NCI-H69 (cell line): ENCODE results near the gene RPL7A.
"Not testable (repeated sequence)": the region's sequence is repeated elsewhere in the genome, so short reads cannot be mapped to it uniquely, and the experiment has no call there.

Experiments
- DNase-seq: peaks from one replicate; lab custom pipeline; 2025; lab: John Stamatoyannopoulos, UW

RPL7A gene

DNA sequence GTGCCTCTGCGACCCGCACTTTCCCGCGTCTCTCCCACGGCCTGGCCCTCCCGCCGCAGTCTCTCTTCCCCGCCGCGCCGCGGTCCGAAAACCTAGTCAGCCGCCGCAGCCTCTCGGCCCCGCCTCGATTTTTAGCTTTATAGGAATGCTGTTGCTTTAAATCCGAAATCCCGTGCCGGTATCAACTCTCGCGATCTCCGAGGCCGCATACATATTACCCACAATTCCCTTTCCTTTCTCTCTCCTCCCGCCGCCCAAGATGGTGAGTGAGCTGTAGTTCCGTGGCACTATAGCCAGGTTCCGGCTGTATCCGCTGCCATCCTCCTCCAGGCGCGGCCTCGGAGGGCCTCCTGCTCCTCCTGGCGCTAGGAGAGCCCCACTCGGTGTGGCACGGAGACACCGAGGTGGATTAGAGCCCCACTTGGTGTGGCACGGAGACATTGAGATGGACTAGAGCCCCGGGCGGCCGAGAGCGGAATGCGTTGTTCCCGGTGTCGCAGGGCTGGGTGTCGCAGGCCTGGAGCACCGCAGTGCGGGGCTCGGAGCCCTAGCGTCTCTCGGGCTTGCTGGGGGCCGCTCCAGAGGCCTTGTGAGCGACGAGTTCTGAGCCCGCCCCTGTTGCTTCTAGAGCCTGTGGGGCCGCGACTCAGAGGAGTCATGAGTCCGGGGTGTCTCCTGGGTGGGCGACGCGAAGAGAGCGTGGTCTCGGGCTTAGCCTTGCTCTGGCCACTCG, at the start of gene RPL7A, which contains the start of gene MED22:
TSS of gene RPL7A (plus strand) at position 234 of the 733 bp plus-strand sequence. CDS start at position 260, 26 bp downstream.
TSS of gene MED22 (minus strand) at position 147 of the 733 bp plus-strand sequence. CDS start 1,469 bp downstream, outside the sequence.
- peak; percentile 98 for DNase-seq

DNA sequence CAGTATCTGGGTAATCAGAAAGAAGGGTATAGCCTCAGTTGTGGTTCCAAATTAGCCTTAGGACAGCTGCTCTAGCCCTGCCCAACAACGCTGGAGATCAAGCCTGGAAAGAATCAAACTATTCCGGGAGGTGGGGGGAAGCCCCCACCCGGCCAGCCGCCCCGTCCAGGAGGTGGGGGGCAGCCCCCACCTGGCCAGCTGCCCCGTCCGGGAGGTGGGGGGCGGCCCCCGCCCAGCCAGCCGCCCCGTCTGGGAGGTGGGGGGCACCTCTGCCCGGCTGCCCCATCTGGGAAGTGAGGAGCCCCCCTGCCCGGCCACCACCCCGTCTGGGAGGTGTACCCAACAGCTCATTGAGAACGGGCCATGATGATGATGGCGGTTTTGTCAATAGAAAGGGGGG, 48.0 kb upstream of the RPL7A start:
- not testable (repeated sequence) for DNase-seq

DNA sequence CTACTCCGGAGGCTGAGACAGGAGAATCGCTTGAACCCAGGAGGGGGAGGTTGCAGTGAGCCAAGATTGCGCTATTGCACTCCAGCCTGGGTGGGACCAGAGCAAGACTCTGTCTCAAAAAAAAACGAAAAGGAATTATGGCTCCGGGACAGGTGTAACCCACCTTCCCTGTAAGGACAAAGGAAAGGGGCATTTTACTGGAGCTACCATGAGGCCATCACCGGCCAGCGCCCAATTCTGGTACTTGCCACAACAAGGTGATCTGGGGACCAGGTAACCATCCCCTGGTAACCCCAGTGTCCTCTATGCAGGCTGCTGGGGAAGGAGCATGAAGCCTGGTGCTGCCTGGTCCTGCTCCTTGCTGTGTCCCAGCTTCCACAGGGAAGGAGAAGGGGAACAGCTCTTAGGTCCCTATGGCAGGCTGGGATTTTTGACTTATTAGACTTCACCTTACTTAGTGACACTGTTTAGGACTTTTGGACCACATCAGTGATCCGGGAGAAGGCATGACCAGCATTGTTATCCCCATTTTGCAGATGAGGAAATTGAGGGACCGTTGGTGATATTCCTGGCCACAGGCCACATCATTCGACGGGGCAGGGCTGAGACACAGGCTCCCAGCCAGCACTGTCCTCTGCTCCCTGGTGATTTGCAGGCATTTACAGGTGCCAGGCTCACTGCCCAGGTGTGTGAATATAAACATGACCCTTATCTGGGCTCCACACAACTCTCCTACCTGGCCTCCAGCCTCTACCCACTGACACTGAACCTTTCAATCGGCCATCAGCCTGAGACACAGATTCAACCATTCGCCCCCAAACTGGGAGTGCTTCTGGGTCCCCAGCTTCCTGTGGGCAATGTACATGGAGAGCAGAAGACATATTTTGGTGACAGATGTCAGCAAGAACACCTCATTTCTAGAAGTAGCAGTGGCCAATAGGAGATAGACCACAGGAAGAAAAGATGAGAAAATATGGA, 46.5 kb upstream of the RPL7A start:
- no peak for DNase-seq

DNA sequence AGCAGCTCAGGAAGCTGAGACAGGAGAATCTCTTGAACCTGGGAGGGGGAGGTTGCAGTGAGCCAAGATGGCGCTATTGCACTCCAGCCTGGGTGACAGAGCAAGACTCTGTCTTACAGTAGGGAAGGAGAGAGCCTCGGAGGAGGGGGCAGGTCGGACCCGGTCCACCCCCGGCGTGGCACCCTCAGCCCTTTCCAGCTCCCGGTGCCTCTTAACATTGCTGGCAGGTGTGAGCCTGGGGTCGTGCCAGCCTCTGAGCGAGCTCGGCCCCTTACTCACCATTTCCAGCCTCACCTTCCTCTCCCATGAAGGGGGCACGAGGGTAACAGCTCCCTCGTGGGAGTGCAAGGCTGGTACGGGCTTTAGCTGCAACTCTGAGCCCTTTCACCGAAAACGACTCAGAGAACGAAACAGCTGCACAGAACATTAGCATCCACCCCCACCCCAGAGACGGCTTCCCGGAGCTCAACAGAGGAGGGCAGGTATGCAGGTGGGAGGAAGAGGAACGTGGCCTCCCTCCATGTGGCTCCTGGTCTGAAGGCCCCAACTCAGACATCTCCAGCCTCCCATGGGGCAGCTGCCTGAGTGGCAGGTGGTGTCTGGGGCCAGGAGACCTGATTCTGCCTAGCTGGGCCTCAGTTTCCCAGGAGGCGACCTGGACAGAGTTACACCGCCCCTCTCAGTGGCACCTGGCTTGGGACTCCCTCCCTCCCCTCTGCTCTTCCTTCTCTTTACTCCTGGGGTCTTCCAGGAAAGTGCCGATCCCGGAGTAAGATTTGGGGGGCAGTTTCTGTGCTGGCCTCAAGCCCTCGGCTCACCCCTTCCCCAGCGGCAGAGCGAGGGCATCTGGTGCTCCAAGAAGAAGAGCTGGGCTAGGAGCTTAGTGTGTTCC, 44.5 kb upstream of the RPL7A start:
- DNase-seq = no peak

DNA sequence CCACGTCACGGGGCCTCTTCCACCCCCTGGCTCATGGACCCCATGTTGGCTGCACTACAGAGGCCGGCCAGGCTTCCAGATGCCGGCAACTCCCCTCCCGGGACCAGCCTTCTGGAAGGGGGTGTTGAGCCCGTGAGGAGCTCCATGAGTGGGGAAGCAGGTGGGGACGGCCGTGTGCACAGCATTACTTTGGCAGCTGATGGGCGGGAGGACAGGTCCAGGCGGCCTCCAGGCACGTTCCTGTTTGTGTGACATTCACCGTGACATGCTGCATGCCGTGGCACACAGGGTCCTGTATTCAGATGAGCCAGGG, 43.9 kb upstream of the RPL7A start:
- no peak for DNase-seq

DNA sequence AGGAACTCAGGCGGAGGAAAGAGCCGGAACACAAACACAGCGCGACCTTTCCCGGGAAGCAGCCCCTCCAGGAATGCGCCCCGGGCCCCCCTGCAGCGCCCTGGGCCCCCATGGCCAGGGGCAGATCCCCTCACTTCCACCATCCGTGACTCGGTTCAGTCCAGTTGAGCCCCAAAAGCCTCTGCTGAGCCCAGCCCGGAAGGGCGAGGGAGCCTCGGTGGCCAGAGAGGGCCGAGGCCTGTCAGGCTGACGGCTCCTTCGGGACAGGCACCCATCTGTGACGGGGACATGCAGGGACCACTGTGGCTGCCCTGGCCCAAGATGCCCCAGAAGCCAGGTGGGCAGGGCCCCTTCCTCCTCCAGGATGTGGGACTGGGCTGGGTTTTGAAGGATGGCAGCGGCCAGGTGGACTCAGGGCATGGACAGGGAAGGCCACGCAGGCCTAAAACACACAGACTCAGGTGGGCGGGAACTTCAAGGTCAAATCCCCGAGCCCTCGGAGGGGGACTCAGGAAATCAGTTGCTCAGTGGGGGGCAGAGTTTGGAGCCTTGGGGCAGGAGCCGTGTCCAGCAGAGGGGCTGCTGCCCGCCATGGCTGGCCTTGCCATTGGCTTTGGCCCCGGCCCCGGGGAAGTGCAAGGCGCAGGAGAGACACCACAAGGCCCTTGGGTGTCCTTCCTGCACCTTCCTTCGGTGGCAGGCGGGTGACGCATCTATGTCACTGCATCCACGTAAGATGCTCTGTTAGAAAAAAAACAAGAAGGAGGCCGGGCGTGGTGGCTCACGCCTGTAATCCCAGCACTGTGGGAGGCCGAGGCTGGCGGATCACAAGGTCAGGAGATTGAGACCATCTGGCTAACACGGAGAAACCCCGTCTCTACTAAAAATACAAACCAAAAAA, 43.3 kb upstream of the RPL7A start:
- DNase-seq = no peak

DNA sequence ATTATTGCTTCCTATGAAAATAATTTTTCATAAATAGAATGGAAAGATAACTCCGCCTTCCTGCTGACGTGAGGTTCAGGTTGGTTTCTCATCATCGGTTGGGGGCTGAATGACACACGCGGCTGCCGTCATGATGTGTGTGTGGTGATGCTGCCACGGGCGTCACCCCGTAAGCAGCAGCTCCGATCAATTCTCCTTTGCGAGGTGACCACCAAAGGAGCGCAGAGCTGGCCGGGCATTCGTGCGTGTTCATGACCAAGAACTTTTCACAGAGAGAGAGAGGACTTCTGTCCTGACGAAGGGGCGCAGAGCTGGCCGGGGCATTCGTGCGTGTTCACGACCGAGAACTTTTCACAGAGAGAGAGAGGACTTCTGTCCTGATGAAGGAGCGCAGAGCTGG, 42.3 kb upstream of the RPL7A start:
- no peak for DNase-seq

DNA sequence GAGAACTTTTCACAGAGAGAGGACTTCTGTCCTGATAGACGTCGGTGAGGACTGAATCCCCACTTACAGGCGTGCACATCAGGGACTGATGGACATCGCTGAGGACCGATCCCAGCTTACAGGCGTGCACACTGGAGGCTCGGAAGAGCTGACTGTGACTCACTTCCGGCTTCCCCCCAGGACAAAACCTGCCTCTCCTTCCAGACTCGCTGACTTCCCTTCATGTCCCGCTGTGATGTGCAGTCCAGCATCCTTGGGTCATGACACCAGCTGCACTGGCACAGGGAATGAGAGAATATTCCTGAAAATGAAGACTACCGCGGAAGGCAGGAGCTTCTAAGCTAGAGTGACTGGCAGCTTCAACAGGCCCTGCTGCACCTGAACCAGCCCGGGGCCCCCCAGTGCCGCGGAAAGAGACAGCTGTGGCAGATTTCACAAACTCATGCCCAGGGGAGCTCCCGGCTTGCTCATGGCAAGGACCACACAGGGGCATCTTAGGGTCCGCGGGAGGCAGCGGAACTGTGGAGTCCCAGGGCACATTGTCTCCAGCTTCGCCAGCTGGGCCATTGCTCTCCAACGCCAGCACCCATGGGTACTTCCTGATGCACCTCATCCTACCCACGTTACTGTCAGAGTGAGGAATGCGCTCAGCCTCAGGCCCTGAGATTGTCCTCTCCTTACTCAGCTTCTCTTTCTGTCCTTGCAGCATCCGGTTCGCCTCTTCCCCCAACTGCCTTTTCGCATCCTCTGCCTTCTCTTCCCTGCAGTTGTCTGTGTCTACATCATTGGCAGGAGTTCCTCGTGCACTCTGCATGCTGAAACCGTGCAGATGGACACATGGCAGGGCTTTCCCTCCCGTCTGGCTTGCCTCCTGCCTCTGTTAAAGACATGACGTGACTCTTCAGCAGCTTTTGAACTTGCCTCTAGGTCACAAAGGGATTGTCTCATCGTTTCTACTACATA, 41.5 kb upstream of the RPL7A start:
- no peak for DNase-seq

DNA sequence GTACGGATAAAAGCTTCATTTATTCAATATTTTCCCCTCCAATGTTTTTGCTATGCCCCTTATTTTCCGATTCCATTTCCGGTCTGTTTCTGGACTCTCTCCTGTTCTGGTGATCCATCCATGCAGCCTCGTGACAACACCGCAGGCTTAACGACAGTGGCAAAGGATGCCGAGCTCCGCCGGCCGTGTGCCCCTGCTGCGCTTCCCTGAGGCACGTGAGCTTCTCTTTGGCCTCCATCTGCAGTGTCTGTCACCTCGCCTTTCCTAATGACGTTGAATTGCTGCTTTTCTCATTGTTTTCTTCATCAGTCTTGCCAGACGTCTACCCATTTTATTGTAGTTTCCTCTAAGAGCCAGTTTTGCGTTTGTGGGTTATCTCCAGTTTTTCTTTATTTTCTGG, 40.7 kb upstream of the RPL7A start:
- no peak for DNase-seq

DNA sequence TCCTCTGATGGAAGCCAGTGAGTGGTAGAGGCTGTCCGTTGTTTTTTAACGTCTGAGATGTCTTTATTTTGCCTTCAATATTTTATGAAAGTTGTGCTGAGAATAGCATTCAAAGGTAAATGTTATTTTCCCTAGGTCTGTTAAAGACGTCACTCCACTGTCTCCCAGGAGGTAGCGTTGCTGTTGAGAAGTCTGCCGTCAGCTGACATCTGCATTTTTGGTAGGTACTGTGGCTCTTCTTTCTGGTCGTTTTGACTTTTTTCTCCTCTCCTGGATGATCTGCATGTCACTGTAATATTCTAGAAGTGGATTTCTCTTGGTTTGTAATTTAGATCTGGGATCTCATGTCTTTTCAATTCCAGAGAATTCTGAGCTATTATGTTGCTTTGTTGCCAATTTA, 38.4 kb upstream of the RPL7A start:
- no peak for DNase-seq

DNA sequence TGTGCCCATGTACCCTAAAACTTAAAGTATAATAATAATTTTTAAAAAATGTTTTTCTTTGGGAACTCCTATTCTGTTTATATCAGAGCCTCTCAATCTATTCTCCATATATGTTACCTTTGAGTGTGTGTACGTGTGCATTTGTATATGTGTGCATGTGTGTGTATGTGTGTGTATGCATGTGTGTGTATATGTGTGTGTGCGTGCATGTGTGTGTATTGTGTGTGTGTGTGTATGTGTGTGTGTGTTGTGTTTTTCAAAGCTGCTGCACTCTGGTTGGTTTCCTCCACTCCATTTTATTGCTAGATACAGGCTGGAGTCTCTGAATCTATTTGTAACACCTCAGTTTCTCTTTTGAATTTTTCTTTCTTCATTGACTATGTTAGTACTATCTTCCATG, 32.0 kb upstream of the RPL7A start:
- no peak for DNase-seq

DNA sequence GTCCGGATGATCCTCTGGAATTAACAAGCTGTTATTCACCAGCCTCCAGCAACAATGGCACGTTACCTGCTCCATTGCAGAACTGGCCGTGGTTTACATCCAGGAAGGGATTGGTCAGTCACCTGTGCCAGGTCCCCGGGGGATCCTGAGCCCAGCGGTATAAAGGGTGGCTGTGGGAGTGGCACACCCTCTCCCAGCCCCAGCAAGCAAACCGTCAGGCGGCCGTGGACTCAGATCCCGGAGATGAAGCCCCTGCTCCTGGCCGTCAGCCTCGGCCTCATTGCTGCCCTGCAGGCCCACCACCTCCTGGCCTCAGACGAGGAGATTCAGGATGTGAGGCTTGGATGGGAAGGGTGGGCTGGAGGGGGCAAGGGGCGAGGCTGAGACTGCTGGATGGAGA, 30.5 kb upstream of the RPL7A start:
- DNase-seq = not testable (repeated sequence)

DNA sequence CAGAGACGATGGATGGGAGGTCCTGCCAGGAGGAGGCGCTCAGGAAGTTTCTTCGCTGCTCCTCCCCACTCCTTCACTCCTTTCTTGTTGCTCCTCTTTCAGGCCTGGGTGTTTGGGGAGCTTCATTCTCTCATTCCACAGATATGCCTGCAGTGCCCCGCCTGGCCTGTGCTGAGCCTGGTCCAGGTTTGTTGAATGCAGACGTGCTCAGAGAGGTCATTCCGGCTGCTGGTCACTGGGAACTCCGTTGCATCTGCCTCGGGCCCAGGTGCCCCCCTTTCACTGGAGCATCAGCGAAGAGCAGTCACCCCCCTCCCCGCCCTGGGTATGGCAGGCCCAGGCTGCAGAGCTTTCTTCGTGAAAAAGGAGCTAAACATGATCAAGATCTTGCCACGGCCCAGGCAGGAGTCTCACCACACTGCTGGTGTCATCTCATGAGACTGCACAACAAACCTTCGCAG, 27.6 kb upstream of the RPL7A start:
- DNase-seq = no peak

DNA sequence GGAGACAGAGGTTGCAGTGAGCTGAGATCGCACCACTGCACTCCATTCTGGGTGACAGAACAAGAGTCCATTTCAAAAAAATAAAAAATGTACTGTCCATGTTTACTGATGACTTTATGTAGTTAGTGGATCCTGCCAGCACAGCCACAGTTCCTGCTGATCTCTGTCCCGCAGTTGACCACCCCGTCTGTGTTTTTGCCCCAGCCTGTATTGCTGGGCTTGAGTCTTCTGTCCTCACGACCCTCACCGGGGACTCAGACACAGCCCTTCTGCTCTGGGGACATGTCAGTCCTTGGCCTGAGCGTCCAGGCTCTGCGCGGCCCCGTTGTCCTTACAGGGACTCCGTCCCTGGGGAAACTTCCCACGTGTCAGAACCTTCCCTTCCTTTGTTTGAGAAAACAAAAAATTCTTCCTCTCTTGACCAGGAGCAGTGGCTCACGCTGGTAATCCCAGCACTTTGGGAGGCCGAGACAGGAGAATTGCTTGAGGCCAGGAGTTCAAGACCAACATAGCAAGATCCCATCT, 26.5 kb upstream of the RPL7A start:
- no peak for DNase-seq

DNA sequence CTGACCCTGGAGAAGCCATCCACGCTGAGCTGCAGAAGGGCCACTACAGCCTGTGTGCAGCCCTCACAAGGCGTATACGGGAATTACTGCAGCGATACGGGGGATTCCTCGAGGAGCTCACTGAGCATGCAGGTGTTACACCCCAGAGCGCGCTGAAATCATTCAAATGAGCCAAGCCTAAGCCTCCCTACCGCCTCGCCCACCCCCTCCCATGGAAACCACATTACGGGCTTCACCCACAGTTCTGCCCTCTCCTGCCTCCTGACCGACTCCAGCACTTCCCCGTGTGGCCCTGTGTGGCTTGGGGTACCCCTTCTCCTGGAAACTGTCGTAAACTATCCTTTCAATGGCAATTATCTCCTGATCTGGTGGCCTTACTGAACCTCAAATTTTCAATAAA, 25.3 kb upstream of the RPL7A start:
- no peak for DNase-seq

DNA sequence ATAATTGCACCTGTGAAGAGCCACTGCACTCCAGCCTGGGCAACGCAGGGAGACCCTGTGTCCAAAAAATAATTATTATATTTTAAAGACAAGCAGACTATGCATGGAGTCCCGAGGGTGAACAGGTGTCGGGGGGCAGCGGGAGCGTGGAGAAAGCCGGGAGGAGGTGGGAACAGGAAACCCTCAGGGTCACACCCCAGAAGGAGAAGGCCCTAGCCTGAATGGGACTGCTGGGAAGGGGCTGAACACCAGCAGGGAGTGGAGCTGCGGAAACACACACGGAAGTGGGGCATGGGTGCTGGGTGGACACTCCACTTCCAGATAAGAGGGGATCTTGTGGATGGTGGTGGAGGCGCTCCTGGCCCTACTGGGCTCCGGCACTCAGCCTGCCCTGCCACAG, 24.8 kb upstream of the RPL7A start:
- no peak for DNase-seq

DNA sequence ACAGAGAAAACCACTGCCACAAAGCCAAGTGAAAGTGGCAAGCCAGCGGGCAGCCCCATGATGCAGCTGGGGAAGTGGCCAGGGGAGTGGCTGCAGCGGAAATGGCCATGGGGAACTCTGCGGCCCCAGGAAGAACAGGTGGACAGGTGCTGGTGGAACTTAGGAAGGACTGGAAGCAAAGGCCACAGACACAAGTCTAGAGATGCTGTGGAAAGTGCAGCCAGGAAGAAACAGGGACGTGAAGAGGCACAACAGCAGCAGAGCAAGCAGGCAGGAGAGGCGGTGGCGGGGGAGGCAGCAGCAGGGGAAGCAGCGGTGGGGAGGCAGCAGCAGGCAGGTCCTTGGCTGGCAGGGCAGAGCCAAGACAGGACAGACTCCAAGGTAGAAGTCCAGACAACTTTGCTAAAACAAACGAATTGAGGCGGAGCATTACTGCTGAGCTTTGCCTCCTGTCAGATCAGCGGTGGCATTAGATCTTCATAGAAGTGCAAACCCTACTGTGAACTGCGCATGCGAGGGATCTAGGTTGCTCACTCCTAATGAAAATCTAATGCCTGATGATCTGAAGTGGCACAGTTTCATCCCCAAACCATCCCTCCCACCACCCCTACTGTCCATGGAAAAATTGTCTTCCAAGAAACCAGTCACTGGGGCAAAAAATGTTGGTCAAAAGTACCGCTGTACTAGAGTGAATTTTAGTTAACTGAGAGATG, 23.9 kb upstream of the RPL7A start:
- DNase-seq = no peak

DNA sequence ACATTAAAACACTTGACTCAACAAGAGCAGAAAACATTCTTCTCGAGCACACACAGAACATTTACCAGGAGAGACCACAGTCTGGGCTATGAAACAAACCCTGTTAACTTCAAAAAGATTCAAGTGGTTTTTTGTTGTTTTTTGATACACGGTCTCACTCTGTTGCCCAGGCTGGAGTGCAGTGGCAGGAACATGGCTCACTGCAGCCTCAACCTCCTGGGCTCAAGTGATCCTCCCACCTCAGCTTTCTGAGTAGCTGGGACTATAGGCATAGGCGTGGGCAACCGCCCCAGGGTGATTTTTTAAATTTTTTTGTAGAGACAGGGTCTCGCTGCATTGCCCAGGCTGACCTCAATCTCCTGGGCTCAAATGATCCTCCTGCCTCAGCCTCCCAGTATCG, 21.0 kb upstream of the RPL7A start:
- DNase-seq = not testable (repeated sequence)
